GM18909 (cell line): ENCODE results near the gene HIF1A.
"Not testable (repeated sequence)": the region's sequence is repeated elsewhere in the genome, so short reads cannot be mapped to it uniquely, and the experiment has no call there.

ENCODE experiments used
- ATAC-seq: cut with Tn5 transposase; IDR thresholded peaks from one replicate; pipeline ENCODE4 v1.9.1; 2021; ENCODE audit warnings: mild to moderate bottlenecking; ENCODE audit not compliant: unreplicated experiment, poor library complexity

HIF1A gene

GRCh38 chr14:61694830-61695694 is at the start of gene HIF1A:
Gene HIF1A, plus strand, starts transcription at chr14:61695513. Its CDS starts 292 bp downstream, at chr14:61695805.
- peak; percentile 94 for ATAC-seq

- no peak for ATAC-seq
Observed at GRCh38 chr14:61646366-61647116, 48.8 kb upstream of the HIF1A start.

GRCh38 chr14:61647704-61648103 is 47.6 kb upstream of the HIF1A start:
- no peak for ATAC-seq

GRCh38 chr14:61648377-61648776 is 46.9 kb upstream of the HIF1A start:
- no peak for ATAC-seq

- no peak for ATAC-seq
Observed at GRCh38 chr14:61649283-61649682, 46.0 kb upstream of the HIF1A start.

GRCh38 chr14:61651355-61651754 is 44.0 kb upstream of the HIF1A start:
- no peak for ATAC-seq

- ATAC-seq: no peak
Observed at GRCh38 chr14:61652526-61653262, 42.6 kb upstream of the HIF1A start.

GRCh38 chr14:61653507-61653906 is 41.8 kb upstream of the HIF1A start:
- ATAC-seq: no peak

- no peak for ATAC-seq
Observed at GRCh38 chr14:61654026-61654425, 41.3 kb upstream of the HIF1A start.

GRCh38 chr14:61655777-61656176 is 39.5 kb upstream of the HIF1A start:
- ATAC-seq: no peak

GRCh38 chr14:61656341-61656740 is 39.0 kb upstream of the HIF1A start:
- ATAC-seq: no peak

GRCh38 chr14:61658111-61658510 is 37.2 kb upstream of the HIF1A start:
- ATAC-seq: not testable (repeated sequence)

GRCh38 chr14:61659582-61659981 is 35.7 kb upstream of the HIF1A start:
- ATAC-seq: no peak

GRCh38 chr14:61661471-61662400 is 33.6 kb upstream of the HIF1A start:
- peak; percentile 9 for ATAC-seq

- ATAC-seq: peak; percentile 89
Observed at GRCh38 chr14:61662437-61663311, 32.6 kb upstream of the HIF1A start.

GRCh38 chr14:61663312-61663979 is 31.9 kb upstream of the HIF1A start:
- ATAC-seq: peak; percentile 21

GRCh38 chr14:61668282-61668681 is 27.0 kb upstream of the HIF1A start:
- no peak for ATAC-seq

GRCh38 chr14:61670576-61670975 is 24.7 kb upstream of the HIF1A start:
- ATAC-seq: no peak
